ENCODE measurements around the gene LRBA. TPM values are rescaled to one million over a fixed set of nuclear protein-coding genes. Genes with fewer than 3 reads are reported as not detected.
A peak's percentile ranks its signal among the peaks of the same experiment; 100 is the strongest.

The LRBA gene
- total RNA-seq, 1 donor from 2014 or later, result 26.4 TPM

DNA sequence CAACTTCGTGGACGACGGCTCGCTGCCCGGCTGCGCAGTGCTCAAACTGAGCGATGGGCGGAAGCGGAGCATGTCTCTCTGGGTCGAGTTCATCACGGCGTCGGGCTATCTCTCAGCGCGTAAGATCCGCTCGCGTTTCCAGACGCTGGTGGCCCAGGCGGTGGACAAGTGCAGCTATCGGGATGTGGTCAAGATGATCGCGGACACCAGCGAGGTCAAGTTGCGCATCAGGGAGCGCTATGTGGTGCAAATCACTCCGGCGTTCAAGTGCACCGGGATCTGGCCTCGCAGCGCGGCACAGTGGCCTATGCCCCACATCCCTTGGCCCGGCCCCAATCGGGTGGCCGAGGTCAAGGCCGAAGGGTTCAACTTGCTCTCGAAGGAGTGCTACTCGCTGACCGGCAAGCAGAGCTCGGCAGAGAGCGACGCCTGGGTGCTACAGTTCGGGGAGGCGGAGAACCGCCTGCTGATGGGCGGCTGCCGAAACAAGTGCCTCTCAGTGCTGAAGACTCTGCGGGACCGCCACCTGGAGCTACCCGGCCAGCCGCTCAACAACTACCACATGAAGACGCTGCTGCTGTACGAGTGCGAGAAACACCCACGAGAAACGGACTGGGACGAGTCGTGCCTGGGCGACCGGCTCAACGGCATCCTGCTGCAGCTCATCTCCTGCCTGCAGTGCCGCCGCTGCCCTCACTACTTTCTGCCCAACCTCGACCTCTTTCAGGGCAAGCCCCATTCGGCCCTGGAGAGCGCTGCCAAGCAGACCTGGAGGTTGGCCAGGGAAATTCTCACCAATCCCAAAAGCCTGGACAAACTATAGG, 431.6 kb downstream of the LRBA start:
- H3K4me1 Mint-ChIP-seq (ENCODE audit: low read depth, unreplicated experiment), result peaks cover 35% of the 10 kb centered on the region

DNA sequence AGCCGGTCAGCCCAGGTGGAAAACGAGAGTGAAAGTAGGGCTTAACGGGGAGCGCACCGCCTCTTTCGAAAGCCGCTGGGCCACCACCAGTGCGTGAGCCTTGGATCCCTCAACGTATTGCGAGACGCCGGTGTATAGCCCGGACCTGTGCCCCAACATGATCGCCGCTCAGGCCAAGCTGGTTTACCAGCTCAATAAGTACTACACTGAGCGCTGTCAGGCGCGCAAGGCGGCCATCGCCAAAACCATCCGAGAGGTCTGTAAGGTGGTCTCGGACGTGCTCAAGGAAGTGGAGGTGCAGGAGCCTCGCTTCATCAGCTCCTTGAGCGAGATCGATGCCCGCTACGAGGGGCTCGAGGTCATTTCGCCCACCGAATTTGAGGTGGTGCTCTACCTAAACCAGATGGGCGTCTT, 432.2 kb downstream of the LRBA start:
- DNase-seq, result peak; percentile 45
- peaks cover 31% of the 10 kb centered on the region for H3K4me1 Mint-ChIP-seq (ENCODE audit: low read depth, unreplicated experiment)
- peaks cover 15% of the 10 kb centered on the region for H3K9me3 Mint-ChIP-seq (ENCODE audit: unreplicated experiment)
- H3K4me3 Mint-ChIP-seq (ENCODE audit: unreplicated experiment), result peak overlapping the region; percentile 97
- no peaks in the 10 kb centered on the region for H3K36me3 Mint-ChIP-seq (ENCODE audit: unreplicated experiment)
- H3K27ac Mint-ChIP-seq (ENCODE audit: unreplicated experiment), result no peak overlapping the region
- TF ChIP-seq, protein P1, sequence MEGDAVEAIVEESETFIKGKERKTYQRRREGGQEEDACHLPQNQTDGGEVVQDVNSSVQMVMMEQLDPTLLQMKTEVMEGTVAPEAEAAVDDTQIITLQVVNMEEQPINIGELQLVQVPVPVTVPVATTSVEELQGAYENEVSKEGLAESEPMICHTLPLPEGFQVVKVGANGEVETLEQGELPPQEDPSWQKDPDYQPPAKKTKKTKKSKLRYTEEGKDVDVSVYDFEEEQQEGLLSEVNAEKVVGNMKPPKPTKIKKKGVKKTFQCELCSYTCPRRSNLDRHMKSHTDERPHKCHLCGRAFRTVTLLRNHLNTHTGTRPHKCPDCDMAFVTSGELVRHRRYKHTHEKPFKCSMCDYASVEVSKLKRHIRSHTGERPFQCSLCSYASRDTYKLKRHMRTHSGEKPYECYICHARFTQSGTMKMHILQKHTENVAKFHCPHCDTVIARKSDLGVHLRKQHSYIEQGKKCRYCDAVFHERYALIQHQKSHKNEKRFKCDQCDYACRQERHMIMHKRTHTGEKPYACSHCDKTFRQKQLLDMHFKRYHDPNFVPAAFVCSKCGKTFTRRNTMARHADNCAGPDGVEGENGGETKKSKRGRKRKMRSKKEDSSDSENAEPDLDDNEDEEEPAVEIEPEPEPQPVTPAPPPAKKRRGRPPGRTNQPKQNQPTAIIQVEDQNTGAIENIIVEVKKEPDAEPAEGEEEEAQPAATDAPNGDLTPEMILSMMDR (IDR thresholded peaks at IDR 0.05; ENCODE audit: partially characterized antibody, unreplicated experiment), result no peak
- peaks cover 12% of the 10 kb centered on the region for H3K27me3 Mint-ChIP-seq (ENCODE audit: unreplicated experiment)

More for the DNA sequence above, 431.6 kb downstream of the LRBA start:
- Mint-ChIP-seq H3K4me3 (ENCODE audit: unreplicated experiment) (peak overlapping the region; percentile 97), H3K27ac (ENCODE audit: unreplicated experiment) (no peak overlapping the region), H3K9me3 (ENCODE audit: unreplicated experiment) (peaks cover 15% of the 10 kb centered on the region), H3K27me3 (ENCODE audit: unreplicated experiment) (peaks cover 12% of the 10 kb centered on the region), H3K36me3 (ENCODE audit: unreplicated experiment) (no peaks in the 10 kb centered on the region)
- TF ChIP-seq, protein P1 (IDR thresholded peaks at IDR 0.05; ENCODE audit: partially characterized antibody, unreplicated experiment), result no peak
- peak; percentile 49 for DNase-seq

DNA sequence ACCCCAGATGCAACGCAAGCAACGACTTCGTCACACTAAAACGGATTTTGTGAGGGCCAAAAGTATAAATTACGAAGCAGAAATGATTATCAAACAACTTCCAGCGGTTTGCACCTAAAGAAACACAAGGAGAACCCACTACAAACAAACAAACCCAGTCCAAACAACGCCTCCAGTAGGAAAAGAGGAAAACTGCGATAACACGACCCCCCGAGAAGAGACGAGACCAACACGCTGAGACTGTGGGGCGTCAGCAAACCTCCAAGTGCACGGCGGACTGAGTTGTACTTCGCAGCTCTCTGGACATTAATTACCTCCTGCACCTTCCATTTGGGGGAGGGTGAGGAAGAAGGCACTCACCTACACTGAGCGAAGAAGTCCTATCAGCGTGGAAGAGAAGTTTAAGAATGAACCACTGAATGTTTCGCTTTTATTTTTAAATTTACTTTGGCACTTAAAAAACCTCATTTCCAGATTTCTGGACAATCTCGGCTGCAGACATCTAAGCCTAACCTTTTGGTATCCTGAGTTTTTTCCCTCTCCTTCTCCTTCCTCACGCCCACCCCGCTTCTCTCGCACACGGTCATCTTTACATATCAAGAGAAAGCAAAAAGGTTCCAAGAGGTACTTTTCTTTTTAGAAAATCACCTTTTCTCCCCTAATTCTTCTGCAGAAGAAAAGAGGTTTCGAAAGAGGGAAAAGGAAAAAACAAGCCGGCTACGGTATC, 432.8 kb downstream of the LRBA start, which contains the start of gene MAB21L2:
Gene MAB21L2, plus strand, starts transcription at position 6 of the 727 bp plus-strand sequence. CDS start 879 bp downstream, outside the sequence.
- Mint-ChIP-seq H3K27ac (ENCODE audit: unreplicated experiment) (peak within 1 kb of the TSS; percentile 20), H3K4me1 (ENCODE audit: low read depth, unreplicated experiment) (peaks cover 31% of the 10 kb centered on the region), H3K36me3 (ENCODE audit: unreplicated experiment) (no peaks in the 10 kb centered on the region), H3K27me3 (ENCODE audit: unreplicated experiment) (peaks cover 12% of the 10 kb centered on the region), H3K4me3 (ENCODE audit: unreplicated experiment) (peak within 1 kb of the TSS; percentile 97), H3K9me3 (ENCODE audit: unreplicated experiment) (peaks cover 15% of the 10 kb centered on the region)
- DNase-seq, result no peak
- TF ChIP-seq, protein P1 (IDR thresholded peaks at IDR 0.05; ENCODE audit: partially characterized antibody, unreplicated experiment), result no peak

DNA sequence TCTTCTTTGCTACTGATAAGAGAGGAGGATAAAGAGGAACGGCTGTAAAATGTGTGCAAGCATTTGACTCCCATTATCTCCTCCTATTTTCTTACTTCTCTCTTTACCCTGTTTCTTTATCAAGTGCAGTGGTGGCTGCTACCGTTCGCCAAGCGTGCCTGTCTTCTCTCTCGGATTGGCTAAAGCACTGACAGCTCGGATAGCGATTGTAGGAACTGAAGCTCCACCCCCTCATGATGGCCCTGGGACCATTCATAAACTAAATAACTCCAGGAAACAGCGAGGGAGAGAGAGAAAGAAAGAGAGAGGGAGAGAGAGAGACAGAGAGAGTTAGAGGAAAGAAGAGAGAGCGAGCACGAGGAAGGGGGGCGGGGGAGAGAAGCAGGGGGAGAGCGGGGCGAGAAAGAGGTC, 433.4 kb downstream of the LRBA start:
- TF ChIP-seq, protein P1 (IDR thresholded peaks at IDR 0.05; ENCODE audit: partially characterized antibody, unreplicated experiment), result no peak
- peaks cover 12% of the 10 kb centered on the region for H3K27me3 Mint-ChIP-seq (ENCODE audit: unreplicated experiment)

More for the DNA sequence above, 433.4 kb downstream of the LRBA start:
- peaks cover 31% of the 10 kb centered on the region for H3K4me1 Mint-ChIP-seq (ENCODE audit: low read depth, unreplicated experiment)
- H3K4me3 Mint-ChIP-seq (ENCODE audit: unreplicated experiment), result peak overlapping the region; percentile 97
- H3K9me3 Mint-ChIP-seq (ENCODE audit: unreplicated experiment), result peaks cover 15% of the 10 kb centered on the region
- DNase-seq, result peak; percentile 63
- peak overlapping the region; percentile 20 for H3K27ac Mint-ChIP-seq (ENCODE audit: unreplicated experiment)
- H3K36me3 Mint-ChIP-seq (ENCODE audit: unreplicated experiment), result no peaks in the 10 kb centered on the region

Data from glutamatergic neuron (in vitro differentiated cells).